Measurements from ENCODE around the gene LIN9.

GRCh38 chr1:226199971-226200370 is 109.0 kb downstream of the LIN9 start:
- no peak for TF ChIP-seq EZH2phosphoT487 (IDR thresholded peaks at IDR 0.05; ENCODE audit: insufficient read depth, low read depth)
- no peak for TF ChIP-seq EZH2 (IDR thresholded peaks at IDR 0.05; ENCODE audit: insufficient read depth, poor library complexity, severe bottlenecking)
